ENCODE measurements around the gene YTHDF1. TPM values are rescaled to one million over a fixed set of nuclear protein-coding genes. Genes with fewer than 3 reads are reported as not detected.

Gene YTHDF1
- total RNA-seq, 1 donor from 2014 or later, result 27.1 TPM

DNA sequence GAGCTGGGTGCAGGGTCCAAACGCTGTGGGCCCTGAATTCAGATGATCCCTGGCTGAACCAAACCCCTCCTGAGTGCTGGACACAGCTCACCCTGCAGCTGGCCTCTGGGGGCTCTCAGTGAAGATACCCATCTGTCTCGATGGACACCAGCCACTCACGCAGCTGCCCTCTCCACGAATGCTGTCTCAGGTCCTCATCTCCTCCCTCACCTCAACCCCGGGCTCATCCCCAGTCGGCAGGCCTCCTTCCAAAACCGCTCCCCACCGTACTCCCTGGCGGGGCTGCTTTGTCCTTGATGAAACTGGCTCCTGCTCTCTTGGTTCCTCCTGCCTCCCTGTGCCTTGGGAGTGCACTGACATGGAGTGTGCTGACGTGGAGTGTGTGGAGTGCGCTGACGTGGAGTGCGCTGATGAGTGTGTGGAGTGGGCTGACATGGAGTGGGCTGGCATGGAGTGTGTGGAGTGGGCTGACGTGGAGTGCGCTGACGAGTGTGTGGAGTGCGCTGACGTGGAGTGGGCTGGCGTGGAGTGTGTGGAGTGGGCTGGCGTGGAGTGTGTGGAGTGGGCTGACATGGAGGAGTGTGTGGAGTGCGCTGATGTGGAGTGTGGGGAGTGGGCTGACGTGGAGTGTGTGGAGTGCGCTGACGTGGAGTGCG lies 4.1 kb upstream of the YTHDF1 start:
- no peak overlapping the region for H3K4me3 ChIP-seq (ENCODE audit: low read depth, low read length)
- DNase-seq (ENCODE audit: low read depth) (no peak), FAIRE-seq (no peak)
- H3K27me3 ChIP-seq (ENCODE audit: control insufficient read depth, insufficient read depth, low read length), result peaks cover 5% of the 10 kb centered on the region
- H3K36me3 ChIP-seq (ENCODE audit: control insufficient read depth, insufficient read depth, low read length), result peaks cover 1% of the 10 kb centered on the region
- TF ChIP-seq, protein P1, sequence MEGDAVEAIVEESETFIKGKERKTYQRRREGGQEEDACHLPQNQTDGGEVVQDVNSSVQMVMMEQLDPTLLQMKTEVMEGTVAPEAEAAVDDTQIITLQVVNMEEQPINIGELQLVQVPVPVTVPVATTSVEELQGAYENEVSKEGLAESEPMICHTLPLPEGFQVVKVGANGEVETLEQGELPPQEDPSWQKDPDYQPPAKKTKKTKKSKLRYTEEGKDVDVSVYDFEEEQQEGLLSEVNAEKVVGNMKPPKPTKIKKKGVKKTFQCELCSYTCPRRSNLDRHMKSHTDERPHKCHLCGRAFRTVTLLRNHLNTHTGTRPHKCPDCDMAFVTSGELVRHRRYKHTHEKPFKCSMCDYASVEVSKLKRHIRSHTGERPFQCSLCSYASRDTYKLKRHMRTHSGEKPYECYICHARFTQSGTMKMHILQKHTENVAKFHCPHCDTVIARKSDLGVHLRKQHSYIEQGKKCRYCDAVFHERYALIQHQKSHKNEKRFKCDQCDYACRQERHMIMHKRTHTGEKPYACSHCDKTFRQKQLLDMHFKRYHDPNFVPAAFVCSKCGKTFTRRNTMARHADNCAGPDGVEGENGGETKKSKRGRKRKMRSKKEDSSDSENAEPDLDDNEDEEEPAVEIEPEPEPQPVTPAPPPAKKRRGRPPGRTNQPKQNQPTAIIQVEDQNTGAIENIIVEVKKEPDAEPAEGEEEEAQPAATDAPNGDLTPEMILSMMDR (IDR thresholded peaks at IDR 0.05; ENCODE audit: insufficient read depth, low read length, severe bottlenecking), result no peak

DNA sequence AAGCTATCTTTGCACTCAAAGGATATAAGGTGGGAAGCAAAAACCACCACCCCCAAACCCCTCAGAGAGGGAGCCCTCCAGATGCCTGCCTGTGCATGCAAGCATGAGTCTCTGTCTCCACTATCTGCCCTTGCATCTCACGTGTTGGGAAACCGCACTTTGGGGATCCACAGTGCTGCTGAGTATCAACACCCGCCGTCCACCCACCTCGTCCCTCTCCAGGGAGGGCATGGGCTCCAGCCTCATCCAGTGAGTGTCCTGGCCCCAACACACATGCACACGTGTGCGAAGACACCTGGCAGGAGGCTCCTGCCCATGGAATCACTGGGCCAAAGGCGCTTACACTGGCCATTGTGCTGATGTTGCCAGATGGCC lies 3.5 kb upstream of the YTHDF1 start:
- TF ChIP-seq, protein P1 (IDR thresholded peaks at IDR 0.05; ENCODE audit: insufficient read depth, low read length, severe bottlenecking), result no peak
- no peak for DNase-seq (ENCODE audit: low read depth)
- FAIRE-seq, result no peak
- Histone ChIP-seq H3K27me3 (ENCODE audit: control insufficient read depth, insufficient read depth, low read length) (peaks cover 5% of the 10 kb centered on the region), H3K36me3 (ENCODE audit: control insufficient read depth, insufficient read depth, low read length) (peaks cover 3% of the 10 kb centered on the region), H3K4me3 (ENCODE audit: low read depth, low read length) (no peak overlapping the region)

DNA sequence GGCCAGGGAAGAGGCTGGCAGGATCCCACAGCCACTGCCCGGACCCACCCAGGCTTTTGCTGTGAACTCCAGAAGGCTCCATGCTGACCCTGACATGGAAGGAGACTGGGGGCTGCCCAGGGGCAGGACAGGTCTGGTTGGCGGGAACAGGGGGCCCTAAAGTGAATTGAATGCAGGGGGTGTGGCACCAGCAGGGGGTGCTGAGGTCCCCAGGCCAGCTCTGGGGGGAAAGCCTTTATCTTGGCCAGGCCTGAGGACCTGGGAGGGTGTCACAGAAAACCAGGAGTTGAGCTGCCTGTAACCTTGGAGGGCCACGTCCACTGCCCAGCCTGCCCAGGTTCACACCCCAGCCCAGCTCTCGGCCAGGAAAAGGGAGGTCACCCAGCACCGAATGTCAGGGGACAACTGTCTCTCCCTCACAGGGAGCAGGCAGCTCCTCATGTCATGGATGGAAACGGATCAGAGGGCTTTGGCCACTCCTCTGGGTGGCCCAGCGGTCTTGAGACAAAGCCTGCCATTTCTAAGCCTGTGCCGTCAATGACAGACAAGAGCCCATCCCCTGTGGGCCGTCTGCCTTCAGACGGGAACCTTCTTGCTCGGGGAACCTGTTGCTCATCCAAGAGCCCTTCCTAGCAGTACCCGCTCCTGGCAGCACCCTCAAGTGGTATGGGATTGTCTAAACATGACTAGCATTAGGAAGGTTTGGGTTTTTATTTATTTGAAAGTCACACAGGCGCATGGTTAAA lies 2.9 kb upstream of the YTHDF1 start:
- Histone ChIP-seq H3K36me3 (ENCODE audit: control insufficient read depth, insufficient read depth, low read length) (peaks cover 3% of the 10 kb centered on the region), H3K27me3 (ENCODE audit: control insufficient read depth, insufficient read depth, low read length) (peaks cover 5% of the 10 kb centered on the region), H3K4me3 (ENCODE audit: low read depth, low read length) (no peak overlapping the region)
- TF ChIP-seq, protein P1 (IDR thresholded peaks at IDR 0.05; ENCODE audit: insufficient read depth, low read length, severe bottlenecking), result no peak
- DNase-seq (ENCODE audit: low read depth) (no peak), FAIRE-seq (no peak)

DNA sequence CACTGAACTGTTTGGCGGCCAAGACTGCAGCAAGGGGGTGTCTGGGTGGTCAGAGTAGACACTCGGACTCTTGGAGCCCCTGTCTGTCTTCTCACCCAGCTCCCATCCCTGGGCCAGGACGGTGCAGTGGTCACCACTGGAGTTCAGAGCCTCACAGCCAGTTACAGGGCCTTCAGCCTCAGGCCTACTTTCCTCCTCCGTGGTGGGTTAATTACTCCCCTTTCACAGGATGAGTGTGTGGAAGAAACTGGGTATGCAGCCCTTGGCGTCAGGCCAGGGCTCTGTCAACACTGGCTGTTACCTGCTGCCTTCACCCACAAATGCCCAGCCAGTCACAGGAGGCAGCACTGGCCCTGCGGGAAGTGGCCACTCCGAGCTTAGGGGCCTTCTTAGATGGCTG lies 1.8 kb upstream of the YTHDF1 start:
- H3K4me3 ChIP-seq (ENCODE audit: low read depth, low read length), result no peak overlapping the region
- peaks cover 5% of the 10 kb centered on the region for H3K27me3 ChIP-seq (ENCODE audit: control insufficient read depth, insufficient read depth, low read length)
- DNase-seq (ENCODE audit: low read depth) (no peak), FAIRE-seq (no peak)
- H3K36me3 ChIP-seq (ENCODE audit: control insufficient read depth, insufficient read depth, low read length), result peaks cover 3% of the 10 kb centered on the region
- TF ChIP-seq, protein P1 (IDR thresholded peaks at IDR 0.05; ENCODE audit: insufficient read depth, low read length, severe bottlenecking), result no peak

DNA sequence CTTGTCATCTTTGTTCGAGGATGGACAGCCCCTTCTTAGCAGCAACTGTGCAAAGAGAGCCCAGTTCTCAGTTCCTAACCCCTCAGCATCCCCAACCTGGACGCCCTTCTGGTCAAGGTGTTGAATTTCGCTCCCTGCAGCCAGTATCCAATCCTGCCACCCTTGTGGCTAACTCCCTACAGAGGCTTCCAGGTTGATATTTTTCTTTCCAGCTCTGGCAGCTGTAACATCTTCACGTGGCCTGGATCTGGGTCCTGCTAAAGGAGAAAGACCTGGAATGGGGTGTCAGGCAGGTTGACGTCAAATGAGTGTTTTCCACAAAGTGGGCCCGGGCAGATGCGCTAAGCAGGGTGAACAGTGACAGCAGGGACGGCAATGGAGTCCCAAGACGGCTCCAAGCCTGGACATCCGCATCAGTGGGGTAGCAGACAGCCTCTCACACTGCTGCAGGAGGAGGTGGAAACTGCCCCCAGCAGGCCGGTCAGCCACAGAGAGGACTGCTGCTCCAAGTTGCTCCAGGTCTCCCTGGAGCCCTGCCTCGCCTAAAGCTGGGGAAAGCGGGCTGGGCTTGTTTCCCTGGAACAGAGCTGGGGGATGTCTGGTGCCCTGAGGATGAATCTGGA lies 1.0 kb upstream of the YTHDF1 start:
- Histone ChIP-seq H3K27me3 (ENCODE audit: control insufficient read depth, insufficient read depth, low read length) (peaks cover 5% of the 10 kb centered on the region), H3K36me3 (ENCODE audit: control insufficient read depth, insufficient read depth, low read length) (peaks cover 10% of the 10 kb centered on the region), H3K4me3 (ENCODE audit: low read depth, low read length) (peak overlapping the region; percentile 63)
- FAIRE-seq (no peak), DNase-seq (ENCODE audit: low read depth) (no peak)
- TF ChIP-seq, protein P1 (IDR thresholded peaks at IDR 0.05; ENCODE audit: insufficient read depth, low read length, severe bottlenecking), result no peak

Data from bronchial epithelial cell (primary cell).